Measurements from ENCODE around the gene CBLB. TPM values are rescaled to one million over a fixed set of nuclear protein-coding genes. Genes with fewer than 3 reads are reported as not detected.

The CBLB gene
- total RNA-seq, 4 donors from 2014 or later = 14.8 to 46.4 (median 21.6) TPM

DNA sequence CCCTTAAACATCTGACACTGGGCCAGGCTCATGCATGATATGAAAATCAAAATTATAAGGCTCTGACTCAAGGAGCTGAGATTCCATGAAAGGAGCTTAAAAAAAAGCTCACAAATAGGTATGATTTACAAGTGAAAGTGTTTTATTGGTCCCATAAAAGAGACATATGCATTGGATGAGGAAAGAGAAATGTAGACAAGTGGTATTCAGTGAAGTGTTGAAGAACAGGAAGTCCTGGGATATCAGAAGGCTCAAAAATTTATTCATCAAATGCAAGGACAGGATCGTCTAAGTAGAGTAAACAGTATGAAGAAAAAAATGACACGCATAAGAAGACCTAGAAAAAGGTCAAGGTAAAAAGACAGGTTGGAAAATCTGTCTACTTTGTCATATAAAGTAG lies 188.9 kb downstream of the CBLB start:
- no peaks in the 10 kb centered on the region for H3K9me3 ChIP-seq
- H3K27me3 ChIP-seq = no peaks in the 10 kb centered on the region
- ATAC-seq = no peak
- H3K4me1 ChIP-seq = no peaks in the 10 kb centered on the region
- no peak overlapping the region for H3K27ac ChIP-seq
- H3K36me3 ChIP-seq = peaks cover 0 to 47% of the 10 kb centered on the region in 2 donors
- in situ Hi-C loops (cut with MboI; ENCODE audit: low sequenced_read_pairs in 4 of 4) = loop anchor here (10.0 to 25.0 kb wide), 3 partner anchors 932 to 1382 kb away; no protein-coding TSS in a partner anchor
- no peak for DNase-seq
- no peak overlapping the region for H3K4me3 ChIP-seq
- intact Hi-C loops (cut with DNase I; ENCODE audit: low total_unique reads) = loop anchor here (10.0 kb wide), 1 partner anchor 525 kb away; no protein-coding TSS in a partner anchor
- no peak for TF ChIP-seq POLR2A (IDR thresholded peaks at IDR 0.05)
- no peak for TF ChIP-seq CTCF (IDR thresholded peaks at IDR 0.05 in 4 of 5, conservative IDR thresholded peaks at IDR 0.05 in 1 of 5)

DNA sequence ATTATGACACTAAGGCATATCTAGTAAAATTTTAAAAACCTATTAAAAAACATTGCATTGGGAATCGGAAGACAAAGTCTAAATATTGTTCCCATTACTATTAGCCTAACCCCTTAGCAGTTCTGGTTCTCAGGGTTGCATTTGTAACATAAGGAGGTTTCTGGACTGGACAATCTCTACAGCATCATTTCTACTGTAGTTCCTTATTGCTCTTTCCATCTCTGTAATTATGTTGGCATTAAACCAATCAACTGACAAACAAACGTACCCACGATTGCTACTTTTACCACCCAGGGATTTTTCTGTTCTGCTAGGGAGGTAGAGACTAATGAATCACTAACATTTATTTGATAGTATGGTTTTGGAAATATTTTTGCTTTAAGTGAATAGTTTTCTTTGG lies 190.8 kb downstream of the CBLB start:
- in situ Hi-C loops (cut with MboI; ENCODE audit: low sequenced_read_pairs in 4 of 4) = loop anchor here (25.0 kb wide), 2 partner anchors 934 to 1384 kb away; no protein-coding TSS in a partner anchor
- peaks cover 0 to 61% of the 10 kb centered on the region in 2 donors for H3K36me3 ChIP-seq
- ATAC-seq (no peak), DNase-seq (no peak)
- H3K4me1 ChIP-seq = no peaks in the 10 kb centered on the region
- no peak overlapping the region for H3K4me3 ChIP-seq
- TF ChIP-seq CTCF (IDR thresholded peaks at IDR 0.05 in 4 of 5, conservative IDR thresholded peaks at IDR 0.05 in 1 of 5) (no peak), POLR2A (IDR thresholded peaks at IDR 0.05) (no peak)
- no peak overlapping the region for H3K27ac ChIP-seq
- no peaks in the 10 kb centered on the region for H3K9me3 ChIP-seq
- no peaks in the 10 kb centered on the region for H3K27me3 ChIP-seq
- intact Hi-C loops (cut with DNase I; ENCODE audit: low total_unique reads) = no loop called here

GRCh38 chr3:105676621-105677300 lies 192.1 kb downstream of the CBLB start:
- H3K4me1 ChIP-seq = no peaks in the 10 kb centered on the region
- in situ Hi-C loops (cut with MboI; ENCODE audit: low sequenced_read_pairs in 4 of 4) = loop anchor here (25.0 kb wide), 2 partner anchors 936 to 1386 kb away; no protein-coding TSS in a partner anchor
- H3K36me3 ChIP-seq = peaks cover 0 to 61% of the 10 kb centered on the region in 2 donors
- no peaks in the 10 kb centered on the region for H3K27me3 ChIP-seq
- H3K9me3 ChIP-seq = no peaks in the 10 kb centered on the region
- H3K4me3 ChIP-seq = no peak overlapping the region
- H3K27ac ChIP-seq = no peak overlapping the region
- intact Hi-C loops (cut with DNase I; ENCODE audit: low total_unique reads) = no loop called here
- no peak for ATAC-seq
- TF ChIP-seq CTCF (IDR thresholded peaks at IDR 0.05 in 4 of 5, conservative IDR thresholded peaks at IDR 0.05 in 1 of 5) (no peak), POLR2A (IDR thresholded peaks at IDR 0.05) (no peak)
- DNase-seq = no peak

- no peak overlapping the region for H3K27ac ChIP-seq
- H3K4me3 ChIP-seq = no peak overlapping the region
- no peak for TF ChIP-seq POLR2A (IDR thresholded peaks at IDR 0.05)
- TF ChIP-seq CTCF (IDR thresholded peaks at IDR 0.05 in 4 of 5, conservative IDR thresholded peaks at IDR 0.05 in 1 of 5) = no peak
- in situ Hi-C loops (cut with MboI; ENCODE audit: low sequenced_read_pairs in 4 of 4) (loop anchor here (25.0 kb wide), 2 partner anchors 938 to 1388 kb away; no protein-coding TSS in a partner anchor), intact Hi-C loops (cut with DNase I; ENCODE audit: low total_unique reads) (no loop called here)
- no peaks in the 10 kb centered on the region for H3K9me3 ChIP-seq
- no peaks in the 10 kb centered on the region for H3K4me1 ChIP-seq
- peaks cover 0 to 62% of the 10 kb centered on the region in 2 donors for H3K36me3 ChIP-seq
- ATAC-seq (no peak), DNase-seq (no peak)
- H3K27me3 ChIP-seq = no peaks in the 10 kb centered on the region
Observed at GRCh38 chr3:105674437-105675065, 194.3 kb downstream of the CBLB start.

Measured in gastrocnemius medialis (tissue), 4 donors.